Measurements from ENCODE around the gene SUCO. TPM values are rescaled to one million over a fixed set of nuclear protein-coding genes. Genes with fewer than 3 reads are reported as not detected.

SUCO gene
- total RNA-seq, 4 donors from 2014 or later: 18.6 to 26.9 (median 23.4) TPM

- no peaks in the 10 kb centered on the region for H3K36me3 ChIP-seq
- H3K27ac ChIP-seq: no peak overlapping the region
- no peak overlapping the region for H3K4me3 ChIP-seq
- 77 to 80% methylated on average over 3 of the region's 3 CpGs for WGBS, 2 donors
- H3K9me3 ChIP-seq: no peaks in the 10 kb centered on the region
- TF ChIP-seq CTCF (IDR thresholded peaks at IDR 0.05): no peak
- no peak for TF ChIP-seq POLR2A (IDR thresholded peaks at IDR 0.05)
- no peak for DNase-seq
- no peaks in the 10 kb centered on the region for H3K4me1 ChIP-seq
- intact Hi-C loops (cut with DNase I): no loop called here
- H3K27me3 ChIP-seq: no peaks in the 10 kb centered on the region
Observed at GRCh38 chr1:172514108-172514507, 18.8 kb upstream of the SUCO start.

GRCh38 chr1:172515436-172515835 is 17.5 kb upstream of the SUCO start:
- no peak overlapping the region for H3K27ac ChIP-seq
- no peak overlapping the region for H3K4me3 ChIP-seq
- H3K27me3 ChIP-seq: no peaks in the 10 kb centered on the region
- no peaks in the 10 kb centered on the region for H3K9me3 ChIP-seq
- H3K4me1 ChIP-seq: no peaks in the 10 kb centered on the region
- no peaks in the 10 kb centered on the region for H3K36me3 ChIP-seq
- intact Hi-C loops (cut with DNase I): no loop called here
- DNase-seq: no peak
- no peak for TF ChIP-seq CTCF (IDR thresholded peaks at IDR 0.05)
- TF ChIP-seq POLR2A (IDR thresholded peaks at IDR 0.05): no peak

DNA sequence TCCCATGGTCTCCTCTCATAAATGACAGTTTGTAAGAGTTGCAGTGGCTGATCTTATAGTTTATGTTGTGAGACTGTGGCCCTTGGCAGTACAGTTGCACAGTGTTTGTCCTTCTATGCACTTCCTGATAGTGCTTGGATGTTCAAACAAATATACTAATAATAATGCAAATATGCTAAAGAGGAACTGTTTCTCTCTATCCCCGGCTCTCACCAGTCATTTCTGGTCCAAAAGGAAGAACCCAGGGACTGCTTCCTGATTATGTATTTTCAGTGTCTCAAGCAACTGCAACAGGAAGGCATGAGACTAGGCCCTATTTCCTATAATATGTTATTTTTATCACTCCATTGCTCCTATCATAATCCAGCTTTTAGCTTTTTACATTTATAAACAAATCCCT is 17.0 kb upstream of the SUCO start:
- DNase-seq: no peak
- intact Hi-C loops (cut with DNase I): no loop called here
- Histone ChIP-seq H3K36me3 (no peaks in the 10 kb centered on the region), H3K4me3 (no peak overlapping the region), H3K9me3 (no peaks in the 10 kb centered on the region), H3K4me1 (no peaks in the 10 kb centered on the region), H3K27me3 (no peaks in the 10 kb centered on the region), H3K27ac (no peak overlapping the region)
- 61 to 77% methylated on average over 1 of the region's 1 CpG for WGBS, 2 donors
- TF ChIP-seq POLR2A (IDR thresholded peaks at IDR 0.05) (no peak), CTCF (IDR thresholded peaks at IDR 0.05) (no peak)

DNA sequence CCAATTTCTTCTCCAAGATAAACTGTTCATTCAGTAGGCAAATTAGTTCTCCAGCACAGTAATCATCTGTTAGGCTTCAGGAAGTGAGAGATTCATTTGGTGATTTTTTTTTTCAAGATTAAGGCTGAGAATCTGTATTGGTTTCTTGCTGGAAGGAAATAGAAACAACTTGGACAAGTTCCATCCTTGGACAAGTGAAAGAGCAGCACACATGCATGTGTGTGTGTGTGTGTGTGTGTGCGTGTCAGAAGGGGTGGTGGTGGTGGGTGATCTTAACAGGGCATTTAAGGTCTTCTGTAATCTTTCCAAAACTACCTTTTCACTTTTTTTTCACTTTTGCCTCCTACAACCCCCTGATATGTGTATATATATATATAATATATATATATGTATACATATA is 15.9 kb upstream of the SUCO start:
- DNase-seq: no peak
- H3K4me1 ChIP-seq: no peaks in the 10 kb centered on the region
- intact Hi-C loops (cut with DNase I): no loop called here
- H3K27ac ChIP-seq: no peak overlapping the region
- no peaks in the 10 kb centered on the region for H3K9me3 ChIP-seq
- TF ChIP-seq POLR2A (IDR thresholded peaks at IDR 0.05) (no peak), CTCF (IDR thresholded peaks at IDR 0.05) (no peak)
- WGBS, 2 donors: 80 to 95% methylated on average over 1 of the region's 1 CpG
- no peaks in the 10 kb centered on the region for H3K36me3 ChIP-seq
- H3K27me3 ChIP-seq: no peaks in the 10 kb centered on the region
- no peak overlapping the region for H3K4me3 ChIP-seq

DNA sequence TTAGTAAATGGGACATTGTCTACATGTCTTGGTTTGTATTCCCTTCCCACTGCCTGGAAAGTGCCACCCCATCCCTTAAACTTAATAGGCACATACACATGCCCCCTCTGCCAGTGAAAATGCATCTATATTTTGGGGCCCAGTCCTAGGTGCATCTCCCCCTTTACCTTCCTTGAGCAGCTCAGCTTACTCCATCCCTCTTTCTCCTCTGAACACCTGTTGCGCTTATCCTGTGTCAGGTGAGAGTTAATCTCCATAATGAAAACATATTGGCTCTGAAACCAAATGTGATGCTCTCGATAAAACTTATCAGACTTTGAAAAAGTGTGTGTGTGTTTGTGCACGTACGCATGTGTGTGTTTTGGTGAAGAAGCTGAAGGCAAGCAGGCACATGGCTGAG is 15.4 kb upstream of the SUCO start:
- no peaks in the 10 kb centered on the region for H3K9me3 ChIP-seq
- H3K27me3 ChIP-seq: no peaks in the 10 kb centered on the region
- no peaks in the 10 kb centered on the region for H3K36me3 ChIP-seq
- TF ChIP-seq POLR2A (IDR thresholded peaks at IDR 0.05): no peak
- TF ChIP-seq CTCF (IDR thresholded peaks at IDR 0.05): no peak
- DNase-seq: no peak
- H3K4me3 ChIP-seq: no peak overlapping the region
- H3K4me1 ChIP-seq: no peaks in the 10 kb centered on the region
- intact Hi-C loops (cut with DNase I): no loop called here
- H3K27ac ChIP-seq: no peak overlapping the region
- WGBS, 2 donors: 88 to 92% methylated on average over 4 of the region's 4 CpGs
